ENCODE results near the gene FGF23. TPM values are rescaled to one million over a fixed set of nuclear protein-coding genes. Genes with fewer than 3 reads are reported as not detected.

The FGF23 gene
- total RNA-seq, 1 experiment from 2014 or later = not detected

DNA sequence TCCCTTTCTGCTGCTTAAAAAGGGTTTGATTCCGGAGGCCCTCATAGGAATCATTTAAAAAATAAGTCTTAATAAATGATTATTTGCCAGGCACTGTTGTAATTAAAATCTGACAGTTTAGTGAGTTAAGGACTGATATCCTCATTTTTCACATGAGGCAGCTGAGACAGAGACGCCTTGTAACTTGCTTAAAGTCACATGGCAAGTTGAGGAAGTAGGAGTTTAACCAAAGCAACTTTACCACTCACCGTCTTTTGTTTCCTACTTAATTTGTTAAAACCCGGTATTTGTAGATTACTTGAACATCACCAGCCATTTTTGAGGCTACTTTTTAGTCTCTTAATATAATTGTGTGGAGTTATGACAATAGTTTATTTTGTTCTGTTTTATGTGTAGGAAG lies 56.1 kb downstream of the FGF23 start:
- POLR2A ChIA-PET = no interaction called here
- Histone ChIP-seq H3K9ac (ENCODE audit: low read length) (no peak overlapping the region), H3K9me2 (ENCODE audit: insufficient read depth) (no peaks in the 10 kb centered on the region), H3K4me3 (replicated peaks in 1 of 2; ENCODE audit: low read depth in 1 of 2, low read length in 2 of 2) (no peak overlapping the region), H3K27ac (ENCODE audit: low read depth, low read length) (no peak overlapping the region), H4K20me1 (ENCODE audit: insufficient read depth) (no peaks in the 10 kb centered on the region), H3K4me2 (ENCODE audit: low read length) (no peak overlapping the region), H2AFZ (ENCODE audit: low read depth, low read length, poor library complexity, severe bottlenecking) (no peak overlapping the region), H3K36me3 (ENCODE audit: control insufficient read depth in 1 of 2, insufficient read depth in 2 of 2, low read length in 2 of 2) (no peaks in the 10 kb centered on the region), H3K4me1 (ENCODE audit: control insufficient read depth in 1 of 2, insufficient read depth in 2 of 2, low read length in 2 of 2) (peaks cover 0 to 13% of the 10 kb centered on the region in 2 experiments; a peak in 2 of 4 replicates), H3K27me3 (ENCODE audit: insufficient read depth, low read length) (no peaks in the 10 kb centered on the region), H3K9me3 (ENCODE audit: control insufficient read depth in 1 of 2, insufficient read depth in 1 of 2, low read depth in 1 of 2, low read length in 2 of 2) (no peaks in the 10 kb centered on the region), H3K79me2 (ENCODE audit: insufficient read depth, low read length) (peaks cover 46% of the 10 kb centered on the region)
- intact Hi-C loops (cut with micrococcal nuclease) = no loop called here
- RAD21 ChIA-PET (ENCODE audit: low non-redundant PET in 1 of 2, low total read pairs in 2 of 2, uncharacterized antibody in 2 of 2, unreplicated experiment in 2 of 2) = interaction anchor here in 1 of 2 experiments (0.6 kb wide), 1 partner anchor 30 kb away, joined by 4 read pairs; no protein-coding TSS in a partner anchor
- DNase-seq (ENCODE audit: low read depth, low spot score) (no peak), ATAC-seq (no peak)
- no TSS peak for BruUV-seq (replicated peaks)
- no peak for TF ChIP-seq JUND (IDR thresholded peaks at IDR 0.05)
- no peak for TF ChIP-seq POLR2A (IDR thresholded peaks at IDR 0.05; ENCODE audit: borderline replicate concordance, extremely low read depth, insufficient read depth, insufficient read length)
- TF ChIP-seq ELF1 (IDR thresholded peaks at IDR 0.05; ENCODE audit: borderline replicate concordance, low read depth) = no peak
- TF ChIP-seq, protein P1, sequence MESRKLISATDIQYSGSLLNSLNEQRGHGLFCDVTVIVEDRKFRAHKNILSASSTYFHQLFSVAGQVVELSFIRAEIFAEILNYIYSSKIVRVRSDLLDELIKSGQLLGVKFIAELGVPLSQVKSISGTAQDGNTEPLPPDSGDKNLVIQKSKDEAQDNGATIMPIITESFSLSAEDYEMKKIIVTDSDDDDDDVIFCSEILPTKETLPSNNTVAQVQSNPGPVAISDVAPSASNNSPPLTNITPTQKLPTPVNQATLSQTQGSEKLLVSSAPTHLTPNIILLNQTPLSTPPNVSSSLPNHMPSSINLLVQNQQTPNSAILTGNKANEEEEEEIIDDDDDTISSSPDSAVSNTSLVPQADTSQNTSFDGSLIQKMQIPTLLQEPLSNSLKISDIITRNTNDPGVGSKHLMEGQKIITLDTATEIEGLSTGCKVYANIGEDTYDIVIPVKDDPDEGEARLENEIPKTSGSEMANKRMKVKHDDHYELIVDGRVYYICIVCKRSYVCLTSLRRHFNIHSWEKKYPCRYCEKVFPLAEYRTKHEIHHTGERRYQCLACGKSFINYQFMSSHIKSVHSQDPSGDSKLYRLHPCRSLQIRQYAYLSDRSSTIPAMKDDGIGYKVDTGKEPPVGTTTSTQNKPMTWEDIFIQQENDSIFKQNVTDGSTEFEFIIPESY (IDR thresholded peaks at IDR 0.05; ENCODE audit: extremely low read depth, insufficient replicate concordance, low read length) = no peak
- no peak for TF ChIP-seq EGR1 (IDR thresholded peaks at IDR 0.05; ENCODE audit: low read depth)
- no peak for TF ChIP-seq TCF7L2 (IDR thresholded peaks at IDR 0.05; ENCODE audit: borderline replicate concordance, extremely low read depth, insufficient read depth, insufficient read length)
- TF ChIP-seq, protein P2, sequence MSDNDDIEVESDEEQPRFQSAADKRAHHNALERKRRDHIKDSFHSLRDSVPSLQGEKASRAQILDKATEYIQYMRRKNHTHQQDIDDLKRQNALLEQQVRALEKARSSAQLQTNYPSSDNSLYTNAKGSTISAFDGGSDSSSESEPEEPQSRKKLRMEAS (IDR thresholded peaks at IDR 0.05) = no peak
- TF ChIP-seq, protein P3, sequence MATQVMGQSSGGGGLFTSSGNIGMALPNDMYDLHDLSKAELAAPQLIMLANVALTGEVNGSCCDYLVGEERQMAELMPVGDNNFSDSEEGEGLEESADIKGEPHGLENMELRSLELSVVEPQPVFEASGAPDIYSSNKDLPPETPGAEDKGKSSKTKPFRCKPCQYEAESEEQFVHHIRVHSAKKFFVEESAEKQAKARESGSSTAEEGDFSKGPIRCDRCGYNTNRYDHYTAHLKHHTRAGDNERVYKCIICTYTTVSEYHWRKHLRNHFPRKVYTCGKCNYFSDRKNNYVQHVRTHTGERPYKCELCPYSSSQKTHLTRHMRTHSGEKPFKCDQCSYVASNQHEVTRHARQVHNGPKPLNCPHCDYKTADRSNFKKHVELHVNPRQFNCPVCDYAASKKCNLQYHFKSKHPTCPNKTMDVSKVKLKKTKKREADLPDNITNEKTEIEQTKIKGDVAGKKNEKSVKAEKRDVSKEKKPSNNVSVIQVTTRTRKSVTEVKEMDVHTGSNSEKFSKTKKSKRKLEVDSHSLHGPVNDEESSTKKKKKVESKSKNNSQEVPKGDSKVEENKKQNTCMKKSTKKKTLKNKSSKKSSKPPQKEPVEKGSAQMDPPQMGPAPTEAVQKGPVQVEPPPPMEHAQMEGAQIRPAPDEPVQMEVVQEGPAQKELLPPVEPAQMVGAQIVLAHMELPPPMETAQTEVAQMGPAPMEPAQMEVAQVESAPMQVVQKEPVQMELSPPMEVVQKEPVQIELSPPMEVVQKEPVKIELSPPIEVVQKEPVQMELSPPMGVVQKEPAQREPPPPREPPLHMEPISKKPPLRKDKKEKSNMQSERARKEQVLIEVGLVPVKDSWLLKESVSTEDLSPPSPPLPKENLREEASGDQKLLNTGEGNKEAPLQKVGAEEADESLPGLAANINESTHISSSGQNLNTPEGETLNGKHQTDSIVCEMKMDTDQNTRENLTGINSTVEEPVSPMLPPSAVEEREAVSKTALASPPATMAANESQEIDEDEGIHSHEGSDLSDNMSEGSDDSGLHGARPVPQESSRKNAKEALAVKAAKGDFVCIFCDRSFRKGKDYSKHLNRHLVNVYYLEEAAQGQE (IDR thresholded peaks at IDR 0.05; ENCODE audit: low read depth) = no peak
- TF ChIP-seq, protein P4, sequence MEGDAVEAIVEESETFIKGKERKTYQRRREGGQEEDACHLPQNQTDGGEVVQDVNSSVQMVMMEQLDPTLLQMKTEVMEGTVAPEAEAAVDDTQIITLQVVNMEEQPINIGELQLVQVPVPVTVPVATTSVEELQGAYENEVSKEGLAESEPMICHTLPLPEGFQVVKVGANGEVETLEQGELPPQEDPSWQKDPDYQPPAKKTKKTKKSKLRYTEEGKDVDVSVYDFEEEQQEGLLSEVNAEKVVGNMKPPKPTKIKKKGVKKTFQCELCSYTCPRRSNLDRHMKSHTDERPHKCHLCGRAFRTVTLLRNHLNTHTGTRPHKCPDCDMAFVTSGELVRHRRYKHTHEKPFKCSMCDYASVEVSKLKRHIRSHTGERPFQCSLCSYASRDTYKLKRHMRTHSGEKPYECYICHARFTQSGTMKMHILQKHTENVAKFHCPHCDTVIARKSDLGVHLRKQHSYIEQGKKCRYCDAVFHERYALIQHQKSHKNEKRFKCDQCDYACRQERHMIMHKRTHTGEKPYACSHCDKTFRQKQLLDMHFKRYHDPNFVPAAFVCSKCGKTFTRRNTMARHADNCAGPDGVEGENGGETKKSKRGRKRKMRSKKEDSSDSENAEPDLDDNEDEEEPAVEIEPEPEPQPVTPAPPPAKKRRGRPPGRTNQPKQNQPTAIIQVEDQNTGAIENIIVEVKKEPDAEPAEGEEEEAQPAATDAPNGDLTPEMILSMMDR (IDR thresholded peaks at IDR 0.05 in 2 of 3, conservative IDR thresholded peaks at IDR 0.05 in 1 of 3; ENCODE audit: borderline replicate concordance in 1 of 3, insufficient read depth in 1 of 3, low read depth in 2 of 3, low read length in 2 of 3) = no peak
- TF ChIP-seq EZH2phosphoT487 (IDR thresholded peaks at IDR 0.05; ENCODE audit: borderline replicate concordance) = no peak
- TF ChIP-seq YY1 (IDR thresholded peaks at IDR 0.05; ENCODE audit: extremely low read depth, insufficient replicate concordance, low read depth, low read length) = no peak
- TF ChIP-seq SP1 (IDR thresholded peaks at IDR 0.05; ENCODE audit: low read depth) = no peak
- TF ChIP-seq RAD21 (IDR thresholded peaks at IDR 0.05; ENCODE audit: low read depth) = no peak
- no peak for TF ChIP-seq SIN3A (IDR thresholded peaks at IDR 0.05; ENCODE audit: low read depth)
- no peak for TF ChIP-seq ZFX (IDR thresholded peaks at IDR 0.05)
- no peak for TF ChIP-seq EZH2 (IDR thresholded peaks at IDR 0.05)
- TF ChIP-seq, protein P5, sequence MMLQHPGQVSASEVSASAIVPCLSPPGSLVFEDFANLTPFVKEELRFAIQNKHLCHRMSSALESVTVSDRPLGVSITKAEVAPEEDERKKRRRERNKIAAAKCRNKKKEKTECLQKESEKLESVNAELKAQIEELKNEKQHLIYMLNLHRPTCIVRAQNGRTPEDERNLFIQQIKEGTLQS (IDR thresholded peaks at IDR 0.05) = no peak
- no peak for TF ChIP-seq SRF (IDR thresholded peaks at IDR 0.05; ENCODE audit: low read depth)
- TF ChIP-seq FOSL1 (IDR thresholded peaks at IDR 0.05; ENCODE audit: low read depth) = no peak
- CTCF ChIA-PET = no interaction called here
